ENCODE measurements around the gene INPP5D. TPM values are rescaled to one million over a fixed set of nuclear protein-coding genes. Genes with fewer than 3 reads are reported as not detected.

The INPP5D gene
- total RNA-seq, 1 experiment from 2014 or later, result 17.2 TPM

- Mint-ChIP-seq H3K4me1 (peaks cover 45% of the 10 kb centered on the region), H3K27ac (no peak overlapping the region), H3K36me3 (peaks cover 16% of the 10 kb centered on the region), H3K4me3 (no peak overlapping the region), H3K9me3 (peaks cover 10% of the 10 kb centered on the region), H3K27me3 (ENCODE audit: low read depth) (no peaks in the 10 kb centered on the region)
- no peak for ATAC-seq
- no peak for DNase-seq (ENCODE audit: low spot score)
- ChIA-PET CTCF (no interaction called here), POLR2A (interaction anchor here (0.7 kb wide), 1 partner anchor 104 kb away, joined by 5 read pairs; no protein-coding TSS in a partner anchor)
- peak; percentile 97 for TF ChIP-seq HMGA2 (CRISPR knock-in tag; IDR thresholded peaks at IDR 0.05)
- TF ChIP-seq ERG (CRISPR knock-in tag; IDR thresholded peaks at IDR 0.05), result no peak
These were observed 75.3 kb downstream of the INPP5D start for GRCh38 chr2:233135421-233135820.

GRCh38 chr2:233137040-233137439, 76.9 kb downstream of the INPP5D start:
- peaks cover 16% of the 10 kb centered on the region for H3K36me3 Mint-ChIP-seq
- TF ChIP-seq PREB (CRISPR knock-in tag; IDR thresholded peaks at IDR 0.05; ENCODE audit: borderline replicate concordance) (no peak), TEAD1 (CRISPR knock-in tag; IDR thresholded peaks at IDR 0.05) (no peak), ETV6 (CRISPR knock-in tag; IDR thresholded peaks at IDR 0.05) (no peak), ZNF671 (CRISPR knock-in tag; IDR thresholded peaks at IDR 0.05) (no peak)
- CTCF ChIA-PET, result interaction anchor here (2.9 kb wide), 1 partner anchor 7 kb away, joined by 18 read pairs; no protein-coding TSS in a partner anchor

GRCh38 chr2:233140077-233140585, 80.0 kb downstream of the INPP5D start:
- POLR2A ChIA-PET, result interaction anchor here (0.6 kb wide), 1 partner anchor 146 kb away, joined by 3 read pairs; no protein-coding TSS in a partner anchor
- no peak for DNase-seq (ENCODE audit: low spot score)
- peaks cover 67% of the 10 kb centered on the region for H3K4me1 Mint-ChIP-seq
- TF ChIP-seq MXD4 (CRISPR knock-in tag; IDR thresholded peaks at IDR 0.05; ENCODE audit: borderline replicate concordance) (no peak), TP53 (CRISPR knock-in tag; IDR thresholded peaks at IDR 0.05) (no peak), ZNF317 (CRISPR knock-in tag; IDR thresholded peaks at IDR 0.05; ENCODE audit: borderline replicate concordance, low read depth) (no peak), ZNF671 (CRISPR knock-in tag; IDR thresholded peaks at IDR 0.05) (no peak), NR3C1 (CRISPR knock-in tag; conservative IDR thresholded peaks at IDR 0.05; ENCODE audit: low read depth) (no peak), ZNF121 (CRISPR knock-in tag; IDR thresholded peaks at IDR 0.05) (no peak), STAT6 (CRISPR knock-in tag; conservative IDR thresholded peaks at IDR 0.05; ENCODE audit: low read depth) (no peak), NFE2L1 (CRISPR knock-in tag; IDR thresholded peaks at IDR 0.05) (no peak), ATF2 (CRISPR knock-in tag; IDR thresholded peaks at IDR 0.05; ENCODE audit: borderline replicate concordance, low read depth) (no peak), PRDM15 (CRISPR knock-in tag; IDR thresholded peaks at IDR 0.05) (no peak), CREB1 (CRISPR knock-in tag; IDR thresholded peaks at IDR 0.05) (no peak), ARID4B (CRISPR knock-in tag; IDR thresholded peaks at IDR 0.05; ENCODE audit: borderline replicate concordance) (no peak)

More at GRCh38 chr2:233137040-233137439, 76.9 kb downstream of the INPP5D start:
- Mint-ChIP-seq H3K4me3 (no peak overlapping the region), H3K27ac (no peak overlapping the region), H3K4me1 (peaks cover 53% of the 10 kb centered on the region), H3K27me3 (ENCODE audit: low read depth) (no peaks in the 10 kb centered on the region), H3K9me3 (peaks cover 10% of the 10 kb centered on the region)
- no peak for ATAC-seq
- POLR2A ChIA-PET, result no interaction called here
- DNase-seq (ENCODE audit: low spot score), result no peak

More at GRCh38 chr2:233140077-233140585, 80.0 kb downstream of the INPP5D start:
- no peak for ATAC-seq
- Mint-ChIP-seq H3K27ac (peak overlapping the region; percentile 93), H3K27me3 (ENCODE audit: low read depth) (no peaks in the 10 kb centered on the region), H3K4me3 (peak overlapping the region; percentile 67), H3K9me3 (peaks cover 30% of the 10 kb centered on the region), H3K36me3 (peaks cover 38% of the 10 kb centered on the region)
- CTCF ChIA-PET, result interaction anchor here (3.8 kb wide), 1 partner anchor 10 kb away, joined by 25 read pairs; no protein-coding TSS in a partner anchor

Data from WTC11 (cell line).